Activated CD4-positive, CD25-positive, alpha-beta regulatory T cell treated with anti-CD3 and anti-CD28 coated beads, Interleukin-2, amount 50 U/mL, for 16 hours (primary cell): ENCODE results near the gene BNC1.
"Not testable (repeated sequence)": the region's sequence is repeated elsewhere in the genome, so short reads cannot be mapped to it uniquely, and the experiment has no call there.

Experiments
- DNase-seq: peaks from one replicate; pipeline ENCODE4 v3.0.0-alpha.2; 2020; ENCODE audit warnings: low read depth, low spot score

The BNC1 gene

GRCh38 chr15:83293201-83293600 lies 8.7 kb upstream of the BNC1 start:
- no peak for DNase-seq

- no peak for DNase-seq
These were observed 7.9 kb upstream of the BNC1 start for GRCh38 chr15:83292317-83292716.

DNA sequence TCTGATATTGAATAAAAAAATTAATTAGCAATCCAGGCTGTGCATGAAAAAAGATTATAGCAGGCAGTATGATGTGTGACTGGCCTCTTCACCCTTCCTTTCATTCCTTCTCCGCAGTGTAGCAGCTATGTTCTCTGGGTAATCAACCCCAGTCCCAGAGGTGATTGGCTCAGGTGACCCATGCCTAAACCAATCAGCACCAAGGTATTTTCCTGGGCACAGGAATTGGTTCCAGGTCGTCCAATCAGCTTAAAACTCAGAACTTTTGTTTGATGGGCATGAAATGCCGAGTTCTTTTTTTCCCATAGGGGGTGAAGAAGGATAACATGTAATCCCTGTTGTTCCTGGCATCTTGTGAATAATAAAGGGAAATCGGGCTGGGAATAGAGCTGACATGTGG lies 5.8 kb upstream of the BNC1 start:
- no peak for DNase-seq

DNA sequence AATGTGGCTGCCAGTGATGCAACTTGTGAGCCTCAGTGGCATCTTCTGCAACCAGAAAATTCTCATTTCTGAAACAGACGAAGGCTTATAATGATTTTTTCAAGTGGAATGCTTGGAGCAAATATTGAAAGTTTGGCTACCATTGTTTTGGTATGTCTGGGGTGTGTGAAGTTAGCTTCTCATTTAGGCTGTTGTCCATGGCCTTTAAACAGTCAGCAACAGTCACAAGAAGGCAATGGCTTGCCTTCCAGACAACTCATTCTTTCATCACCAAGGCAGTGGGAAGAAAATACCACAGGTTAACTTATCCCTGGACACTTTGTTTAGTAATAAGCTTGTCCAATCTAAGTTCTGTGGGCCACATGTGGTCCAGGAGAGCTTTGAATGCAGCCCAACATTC lies 4.7 kb upstream of the BNC1 start:
- DNase-seq: no peak

DNA sequence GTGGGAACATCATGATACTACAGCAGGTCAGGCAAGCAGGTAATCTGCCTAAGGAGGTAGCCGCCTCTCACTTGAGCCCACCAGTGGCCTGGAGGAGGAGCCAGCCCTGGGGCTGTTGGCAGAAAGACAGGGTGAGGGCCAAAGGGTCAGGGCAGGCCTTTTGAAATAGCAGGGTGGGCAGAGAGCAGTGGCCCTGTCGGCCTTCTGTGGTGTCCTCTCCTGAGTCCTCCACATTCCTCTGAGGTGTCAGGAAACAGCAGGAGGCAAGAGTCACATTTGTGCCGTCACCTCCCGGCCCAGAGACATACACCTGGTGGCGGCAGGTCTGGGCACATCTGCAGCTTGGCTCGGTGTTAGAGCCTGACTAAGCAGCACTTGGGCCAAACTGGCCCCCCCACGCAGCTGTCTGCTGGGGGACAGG lies 3.9 kb upstream of the BNC1 start:
- no peak for DNase-seq

GRCh38 chr15:83287541-83288027 lies 3.1 kb upstream of the BNC1 start:
- DNase-seq: no peak

GRCh38 chr15:83285979-83286553 lies 1.6 kb upstream of the BNC1 start:
- no peak for DNase-seq

GRCh38 chr15:83285284-83285978 lies 967 bp upstream of the BNC1 start:
- no peak for DNase-seq

DNA sequence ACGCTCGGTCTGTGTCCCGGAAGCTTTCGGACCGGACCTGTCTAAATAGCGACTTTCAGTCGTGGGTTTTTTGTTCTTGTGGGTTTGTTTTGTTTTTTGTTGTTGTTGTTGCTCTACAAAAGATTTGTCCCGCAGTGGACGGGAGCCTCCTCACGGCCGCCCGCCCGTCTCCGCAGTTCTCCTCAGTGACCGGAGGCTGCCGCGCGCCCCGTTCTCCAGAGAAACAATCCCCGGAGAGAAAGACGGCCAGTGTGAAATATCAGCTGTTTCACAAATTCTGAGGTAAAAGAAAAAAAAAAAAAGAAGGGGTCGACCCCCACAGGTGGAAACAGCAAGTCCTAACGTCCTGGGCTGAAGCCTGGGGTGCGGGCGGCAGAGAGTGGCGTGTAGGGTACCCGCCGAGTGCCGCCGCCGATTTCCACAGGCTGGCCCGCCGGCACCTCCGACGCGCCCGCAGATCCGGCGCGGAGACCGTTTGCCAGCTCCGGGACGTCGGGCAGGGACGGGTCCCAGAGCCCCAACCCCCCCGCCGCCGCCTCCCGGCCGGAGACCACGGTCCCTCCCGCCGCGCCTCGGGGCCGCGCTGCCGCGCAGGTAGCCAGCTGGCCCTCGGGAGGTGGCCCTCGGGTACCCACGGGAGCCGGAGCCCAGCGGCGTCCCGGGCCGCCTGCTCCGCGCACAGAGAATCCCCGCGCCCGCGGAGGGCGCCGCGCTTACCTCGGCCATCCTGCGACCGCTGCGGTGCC lies 478 bp downstream of the BNC1 start:
- no peak for DNase-seq

GRCh38 chr15:83283138-83283812 lies 1.2 kb downstream of the BNC1 start:
- no peak for DNase-seq

GRCh38 chr15:83282776-83283137 lies 1.7 kb downstream of the BNC1 start:
- no peak for DNase-seq

- DNase-seq: no peak
These were observed 2.3 kb downstream of the BNC1 start for GRCh38 chr15:83282141-83282540.

GRCh38 chr15:83278191-83278590 lies 6.3 kb downstream of the BNC1 start:
- no peak for DNase-seq

GRCh38 chr15:83276661-83277060 lies 7.8 kb downstream of the BNC1 start:
- DNase-seq: no peak

DNA sequence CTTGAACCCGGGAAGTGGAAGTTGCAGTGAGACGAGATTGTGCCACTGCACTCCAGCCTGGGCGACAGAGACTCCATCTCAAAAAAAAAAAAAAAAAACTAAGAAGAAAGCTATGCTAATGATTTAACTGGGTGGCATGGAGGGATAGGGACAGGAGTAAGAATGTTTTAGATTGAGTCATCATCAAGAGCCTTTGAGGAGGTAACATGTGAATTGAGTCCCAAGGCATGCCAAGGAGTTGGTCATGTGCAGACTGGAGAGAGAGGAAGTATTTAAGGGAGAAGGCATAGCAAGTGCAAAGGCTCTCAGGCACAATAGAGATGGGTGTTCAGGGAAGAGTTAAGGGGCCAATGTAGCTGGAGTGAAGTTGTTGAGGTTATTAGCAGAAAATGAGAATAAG lies 9.1 kb downstream of the BNC1 start:
- DNase-seq: no peak

GRCh38 chr15:83270176-83270575 lies 14.3 kb downstream of the BNC1 start:
- DNase-seq: no peak

DNA sequence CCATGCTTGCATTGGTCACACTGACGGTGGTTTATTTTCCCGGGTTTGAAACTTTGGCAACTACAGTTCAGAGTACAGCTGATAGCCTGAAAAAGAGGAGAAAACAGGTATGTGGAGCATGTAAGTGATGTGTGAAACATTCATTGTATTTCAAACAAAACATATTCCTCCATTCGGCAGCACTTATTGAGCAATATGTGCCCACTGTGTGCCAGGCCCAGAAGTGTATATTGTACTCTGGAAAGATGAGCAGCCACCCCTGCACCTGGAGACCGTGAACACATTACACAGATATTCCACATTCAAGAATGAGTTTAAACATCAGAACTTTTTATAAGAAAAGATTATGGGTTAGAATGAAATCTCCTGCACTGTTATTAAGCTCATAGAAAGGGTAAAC lies 16.3 kb downstream of the BNC1 start:
- DNase-seq: no peak

DNA sequence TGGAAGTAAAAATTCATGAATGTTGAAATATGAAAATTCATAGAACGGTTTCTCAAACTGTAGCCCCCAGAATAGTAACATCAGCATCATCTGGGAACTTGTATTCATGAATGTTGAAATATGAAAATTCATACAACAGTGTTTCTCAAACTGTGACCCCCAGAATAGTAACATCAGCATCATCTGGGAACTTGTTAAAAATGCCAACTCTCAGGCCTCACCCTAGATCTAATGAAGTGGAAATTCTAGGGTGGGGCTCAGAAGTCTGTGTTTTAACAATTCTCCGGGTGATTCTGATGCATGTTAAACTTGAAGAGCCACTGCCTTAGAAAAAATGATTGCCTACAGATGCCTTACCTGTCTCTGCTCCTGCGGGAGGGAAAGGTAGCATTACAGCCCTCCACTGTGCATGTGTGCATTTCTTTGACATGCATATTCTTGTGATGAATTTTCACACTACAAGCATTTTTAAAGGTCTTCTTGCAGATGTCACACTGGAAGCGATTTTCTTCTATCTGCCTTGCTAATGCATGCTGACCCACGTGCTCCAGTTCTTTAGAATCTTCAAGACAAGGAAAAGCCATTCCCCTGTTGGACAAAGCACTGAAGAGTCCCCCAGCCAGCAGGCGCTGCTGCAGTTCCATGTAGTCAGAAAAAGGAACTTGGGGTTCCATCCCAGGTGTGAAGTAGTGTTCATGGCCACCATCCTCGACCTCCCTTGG lies 21.7 kb downstream of the BNC1 start:
- no peak for DNase-seq

GRCh38 chr15:83262181-83262580 lies 22.3 kb downstream of the BNC1 start:
- DNase-seq: not testable (repeated sequence)

- no peak for DNase-seq
These were observed 33.7 kb downstream of the BNC1 start for GRCh38 chr15:83250781-83251180.

GRCh38 chr15:83249030-83249343 lies 35.5 kb downstream of the BNC1 start:
- no peak for DNase-seq
